Measurements from ENCODE around the gene ATP6V1B1. TPM values are rescaled to one million over a fixed set of nuclear protein-coding genes. Genes with fewer than 3 reads are reported as not detected.

Gene ATP6V1B1
- total and polyA plus RNA-seq, 4 donors, result not detected

DNA sequence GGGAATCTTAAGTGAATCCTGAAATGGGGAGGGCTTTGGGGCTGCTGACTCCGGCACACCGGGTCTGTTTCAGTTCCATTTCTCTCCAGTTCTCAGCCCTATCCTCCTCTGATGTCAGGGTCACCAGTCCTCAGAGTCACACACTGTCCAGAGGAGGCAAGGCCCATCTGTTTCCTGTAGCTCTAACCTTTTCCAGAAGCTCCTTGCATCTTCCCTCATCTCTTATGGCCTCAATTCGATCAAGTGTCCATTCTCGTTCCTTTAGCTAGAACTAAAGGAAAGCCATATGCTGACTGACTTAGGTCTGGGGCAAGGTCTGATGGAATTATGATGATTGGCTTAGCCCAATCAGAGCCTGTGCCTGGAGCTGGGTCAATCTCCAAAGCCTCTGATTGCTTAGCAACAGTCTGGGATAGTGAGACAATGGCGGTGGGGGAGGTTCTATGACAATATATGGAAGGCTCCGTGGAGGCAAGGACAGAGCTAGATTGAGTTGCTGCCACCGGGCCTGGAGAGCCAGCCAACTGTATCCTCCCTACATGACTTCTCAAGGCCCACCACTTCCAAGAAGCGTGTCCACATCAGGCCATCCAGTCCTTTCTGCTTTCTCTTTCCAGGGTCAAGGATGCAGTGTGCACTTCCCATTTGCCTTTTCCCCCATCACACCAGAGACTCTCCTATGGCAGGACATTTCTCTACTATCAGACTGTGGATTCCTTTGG is 48.0 kb downstream of the ATP6V1B1 start:
- no peak overlapping the region for H3K27ac ChIP-seq (ENCODE audit: low read depth in 1 of 2, low read length in 2 of 2)
- H3K9ac ChIP-seq (ENCODE audit: low read depth in 1 of 2, low read length in 2 of 2), result no peak overlapping the region
- no peaks in the 10 kb centered on the region for H3K9me3 ChIP-seq (ENCODE audit: control insufficient read depth in 4 of 4, low read length in 3 of 4)
- 97% methylated on average over 8 of the region's 8 CpGs for WGBS
- no peak overlapping the region for H3K4me3 ChIP-seq (ENCODE audit: low read depth in 1 of 3, low read length in 3 of 3)
- H3K27me3 ChIP-seq (ENCODE audit: control insufficient read depth in 4 of 4, insufficient read depth in 4 of 4, low read length in 3 of 4), result no peaks in the 10 kb centered on the region
- peaks cover 5 to 30% (median 19%) of the 10 kb centered on the region in 4 donors for H3K36me3 ChIP-seq (ENCODE audit: control insufficient read depth in 4 of 4, insufficient read depth in 3 of 4, low read depth in 1 of 4, low read length in 3 of 4)
- no peak for DNase-seq (ENCODE audit: low spot score)
- peaks cover 0 to 3% (median 1%) of the 10 kb centered on the region in 4 donors for H3K4me1 ChIP-seq (ENCODE audit: control insufficient read depth in 4 of 4, insufficient read depth in 4 of 4, low read length in 3 of 4)
- TF ChIP-seq JUND (IDR thresholded peaks at IDR 0.05) (no peak), GABPA (IDR thresholded peaks at IDR 0.05 in 1 of 2, conservative IDR thresholded peaks at IDR 0.05 in 1 of 2) (no peak), SP1 (IDR thresholded peaks at IDR 0.05) (no peak), TAF1 (conservative IDR thresholded peaks at IDR 0.05) (no peak), FOXA1 (IDR thresholded peaks at IDR 0.05) (no peak), FOXA2 (IDR thresholded peaks at IDR 0.05) (no peak), RXRA (IDR thresholded peaks at IDR 0.05) (no peak), YY1 (IDR thresholded peaks at IDR 0.05) (no peak), HNF4G (IDR thresholded peaks at IDR 0.05) (no peak), EGR1 (IDR thresholded peaks at IDR 0.05; ENCODE audit: low read depth in 2 of 2) (no peak), NR2F2 (IDR thresholded peaks at IDR 0.05) (no peak)
- TF ChIP-seq, protein P1, sequence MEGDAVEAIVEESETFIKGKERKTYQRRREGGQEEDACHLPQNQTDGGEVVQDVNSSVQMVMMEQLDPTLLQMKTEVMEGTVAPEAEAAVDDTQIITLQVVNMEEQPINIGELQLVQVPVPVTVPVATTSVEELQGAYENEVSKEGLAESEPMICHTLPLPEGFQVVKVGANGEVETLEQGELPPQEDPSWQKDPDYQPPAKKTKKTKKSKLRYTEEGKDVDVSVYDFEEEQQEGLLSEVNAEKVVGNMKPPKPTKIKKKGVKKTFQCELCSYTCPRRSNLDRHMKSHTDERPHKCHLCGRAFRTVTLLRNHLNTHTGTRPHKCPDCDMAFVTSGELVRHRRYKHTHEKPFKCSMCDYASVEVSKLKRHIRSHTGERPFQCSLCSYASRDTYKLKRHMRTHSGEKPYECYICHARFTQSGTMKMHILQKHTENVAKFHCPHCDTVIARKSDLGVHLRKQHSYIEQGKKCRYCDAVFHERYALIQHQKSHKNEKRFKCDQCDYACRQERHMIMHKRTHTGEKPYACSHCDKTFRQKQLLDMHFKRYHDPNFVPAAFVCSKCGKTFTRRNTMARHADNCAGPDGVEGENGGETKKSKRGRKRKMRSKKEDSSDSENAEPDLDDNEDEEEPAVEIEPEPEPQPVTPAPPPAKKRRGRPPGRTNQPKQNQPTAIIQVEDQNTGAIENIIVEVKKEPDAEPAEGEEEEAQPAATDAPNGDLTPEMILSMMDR (IDR thresholded peaks at IDR 0.05; ENCODE audit: low read depth, low read length, missing input control), result no peak
- TF ChIP-seq, protein P2, sequence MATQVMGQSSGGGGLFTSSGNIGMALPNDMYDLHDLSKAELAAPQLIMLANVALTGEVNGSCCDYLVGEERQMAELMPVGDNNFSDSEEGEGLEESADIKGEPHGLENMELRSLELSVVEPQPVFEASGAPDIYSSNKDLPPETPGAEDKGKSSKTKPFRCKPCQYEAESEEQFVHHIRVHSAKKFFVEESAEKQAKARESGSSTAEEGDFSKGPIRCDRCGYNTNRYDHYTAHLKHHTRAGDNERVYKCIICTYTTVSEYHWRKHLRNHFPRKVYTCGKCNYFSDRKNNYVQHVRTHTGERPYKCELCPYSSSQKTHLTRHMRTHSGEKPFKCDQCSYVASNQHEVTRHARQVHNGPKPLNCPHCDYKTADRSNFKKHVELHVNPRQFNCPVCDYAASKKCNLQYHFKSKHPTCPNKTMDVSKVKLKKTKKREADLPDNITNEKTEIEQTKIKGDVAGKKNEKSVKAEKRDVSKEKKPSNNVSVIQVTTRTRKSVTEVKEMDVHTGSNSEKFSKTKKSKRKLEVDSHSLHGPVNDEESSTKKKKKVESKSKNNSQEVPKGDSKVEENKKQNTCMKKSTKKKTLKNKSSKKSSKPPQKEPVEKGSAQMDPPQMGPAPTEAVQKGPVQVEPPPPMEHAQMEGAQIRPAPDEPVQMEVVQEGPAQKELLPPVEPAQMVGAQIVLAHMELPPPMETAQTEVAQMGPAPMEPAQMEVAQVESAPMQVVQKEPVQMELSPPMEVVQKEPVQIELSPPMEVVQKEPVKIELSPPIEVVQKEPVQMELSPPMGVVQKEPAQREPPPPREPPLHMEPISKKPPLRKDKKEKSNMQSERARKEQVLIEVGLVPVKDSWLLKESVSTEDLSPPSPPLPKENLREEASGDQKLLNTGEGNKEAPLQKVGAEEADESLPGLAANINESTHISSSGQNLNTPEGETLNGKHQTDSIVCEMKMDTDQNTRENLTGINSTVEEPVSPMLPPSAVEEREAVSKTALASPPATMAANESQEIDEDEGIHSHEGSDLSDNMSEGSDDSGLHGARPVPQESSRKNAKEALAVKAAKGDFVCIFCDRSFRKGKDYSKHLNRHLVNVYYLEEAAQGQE (IDR thresholded peaks at IDR 0.05), result no peak
- TF ChIP-seq, protein P3, sequence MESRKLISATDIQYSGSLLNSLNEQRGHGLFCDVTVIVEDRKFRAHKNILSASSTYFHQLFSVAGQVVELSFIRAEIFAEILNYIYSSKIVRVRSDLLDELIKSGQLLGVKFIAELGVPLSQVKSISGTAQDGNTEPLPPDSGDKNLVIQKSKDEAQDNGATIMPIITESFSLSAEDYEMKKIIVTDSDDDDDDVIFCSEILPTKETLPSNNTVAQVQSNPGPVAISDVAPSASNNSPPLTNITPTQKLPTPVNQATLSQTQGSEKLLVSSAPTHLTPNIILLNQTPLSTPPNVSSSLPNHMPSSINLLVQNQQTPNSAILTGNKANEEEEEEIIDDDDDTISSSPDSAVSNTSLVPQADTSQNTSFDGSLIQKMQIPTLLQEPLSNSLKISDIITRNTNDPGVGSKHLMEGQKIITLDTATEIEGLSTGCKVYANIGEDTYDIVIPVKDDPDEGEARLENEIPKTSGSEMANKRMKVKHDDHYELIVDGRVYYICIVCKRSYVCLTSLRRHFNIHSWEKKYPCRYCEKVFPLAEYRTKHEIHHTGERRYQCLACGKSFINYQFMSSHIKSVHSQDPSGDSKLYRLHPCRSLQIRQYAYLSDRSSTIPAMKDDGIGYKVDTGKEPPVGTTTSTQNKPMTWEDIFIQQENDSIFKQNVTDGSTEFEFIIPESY (IDR thresholded peaks at IDR 0.05), result no peak

DNA sequence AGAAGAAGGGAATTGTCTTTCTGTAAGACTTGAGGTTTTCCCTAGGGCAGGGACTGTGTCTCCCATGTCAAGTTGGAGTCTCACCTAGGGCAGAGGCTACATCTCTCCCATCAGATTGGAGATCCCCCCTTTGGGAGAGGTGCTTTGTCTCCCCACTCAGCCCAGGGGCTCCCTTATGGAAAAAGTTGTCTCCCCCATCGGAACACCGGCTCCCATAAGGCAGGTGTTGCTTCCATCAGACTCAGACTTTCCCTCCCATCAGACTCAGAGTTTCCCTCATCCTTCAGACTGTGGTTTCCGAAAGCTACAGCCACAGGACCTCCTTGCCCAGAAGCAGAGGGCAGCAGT is 48.5 kb downstream of the ATP6V1B1 start:
- DNase-seq (ENCODE audit: low spot score), result no peak
- 92% methylated on average over 3 of the region's 3 CpGs for WGBS

More for the DNA sequence above, 48.5 kb downstream of the ATP6V1B1 start:
- no peak overlapping the region for H3K9ac ChIP-seq (ENCODE audit: low read depth in 1 of 2, low read length in 2 of 2)
- no peaks in the 10 kb centered on the region for H3K27me3 ChIP-seq (ENCODE audit: control insufficient read depth in 4 of 4, insufficient read depth in 4 of 4, low read length in 3 of 4)
- TF ChIP-seq, protein P3 (IDR thresholded peaks at IDR 0.05), result no peak
- TF ChIP-seq HNF4A (conservative IDR thresholded peaks at IDR 0.05), result no peak
- H3K36me3 ChIP-seq (ENCODE audit: control insufficient read depth in 4 of 4, insufficient read depth in 3 of 4, low read depth in 1 of 4, low read length in 3 of 4), result peaks cover 8 to 36% (median 21%) of the 10 kb centered on the region in 4 donors
- no peaks in the 10 kb centered on the region for H3K4me1 ChIP-seq (ENCODE audit: control insufficient read depth in 4 of 4, insufficient read depth in 4 of 4, low read length in 3 of 4)
- H3K9me3 ChIP-seq (ENCODE audit: control insufficient read depth in 4 of 4, low read length in 3 of 4), result no peaks in the 10 kb centered on the region
- H3K4me3 ChIP-seq (ENCODE audit: low read depth in 1 of 3, low read length in 3 of 3), result no peak overlapping the region
- no peak overlapping the region for H3K27ac ChIP-seq (ENCODE audit: low read depth in 1 of 2, low read length in 2 of 2)

Data from liver (tissue), 9 donors.